Nephron (organoid): Measurements from ENCODE around the gene MCM3.
A peak's percentile ranks its signal among the peaks of the same experiment; 100 is the strongest.

Experiments
- H3K27ac Mint-ChIP-seq, 3 experiments: 2 replicates each; pipeline ENCODE4 v1.8.0; 2020; ENCODE audit warnings: mixed read lengths in 3 of 3, mild to moderate bottlenecking in 2 of 3, moderate library complexity in 1 of 3
- H3K27me3 Mint-ChIP-seq: 2 replicates; pipeline ENCODE4 v1.8.0; 2021; ENCODE audit warnings: low read depth, mild to moderate bottlenecking, moderate library complexity, mixed read lengths
- H3K36me3 Mint-ChIP-seq: 2 replicates; pipeline ENCODE4 v1.8.0; 2020; ENCODE audit warnings: low read depth, mixed read lengths
- H3K4me1 Mint-ChIP-seq: 2 replicates; pipeline ENCODE4 v1.8.0; 2020; ENCODE audit warnings: mixed read lengths
- H3K4me3 Mint-ChIP-seq, 3 experiments: 2 replicates each; pipeline ENCODE4 v1.8.0; 2020; ENCODE audit warnings: mild to moderate bottlenecking in 3 of 3, mixed read lengths in 3 of 3, moderate library complexity in 2 of 3
- H3K9me3 Mint-ChIP-seq: 2 replicates; pipeline ENCODE4 v1.8.0; 2020; ENCODE audit warnings: mixed read lengths
- TF ChIP-seq, protein P1 (sequence below), 3 experiments: fragments of 200-600 bp; sonication (generic); IDR thresholded peaks; one replicate each; pipeline ENCODE4 v1.5.0; 2021; ENCODE audit warnings: antibody characterized with exemption in 3 of 3; ENCODE audit not compliant: unreplicated experiment in 3 of 3

Gene MCM3

DNA sequence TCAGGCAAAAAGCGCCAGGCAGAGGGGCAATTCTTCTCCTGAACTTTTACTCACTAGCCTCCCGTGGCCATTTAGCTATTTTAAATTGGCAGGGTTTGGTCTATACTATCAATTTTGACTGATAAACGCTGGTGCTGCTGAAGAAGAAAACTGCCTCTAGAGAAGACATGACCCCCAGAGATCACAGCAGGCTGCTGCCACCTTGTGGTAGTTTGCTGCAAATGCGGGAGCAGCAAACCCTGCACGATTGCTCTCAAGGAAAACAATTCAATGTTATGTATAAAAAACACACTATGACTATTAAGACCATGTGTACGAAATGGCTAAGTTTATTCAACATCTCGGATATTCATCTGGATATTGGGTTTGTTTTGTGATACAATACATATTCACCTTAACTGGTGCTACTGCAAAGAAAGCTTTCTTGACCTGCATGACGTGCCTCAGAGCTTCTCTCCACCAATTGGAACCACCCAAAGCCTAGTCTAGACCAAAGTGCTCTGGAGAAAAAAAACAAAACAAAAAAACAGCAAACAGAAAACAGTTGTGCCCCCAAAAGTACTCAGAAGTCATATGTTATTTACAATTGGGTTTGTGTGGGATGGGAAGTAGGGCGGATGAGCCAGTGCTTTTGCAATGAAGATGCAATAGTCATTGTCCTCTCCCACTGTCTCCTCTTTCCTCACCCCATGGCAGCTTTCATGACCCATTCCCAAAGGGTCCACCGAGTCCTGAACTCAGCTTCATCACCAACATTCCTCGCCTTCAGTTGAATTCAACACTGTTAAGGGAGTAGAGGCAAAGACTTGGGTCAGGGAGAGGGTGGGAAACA is 20.6 kb downstream of the MCM3 start:
- H3K4me1 Mint-ChIP-seq = no peaks in the 10 kb centered on the region

DNA sequence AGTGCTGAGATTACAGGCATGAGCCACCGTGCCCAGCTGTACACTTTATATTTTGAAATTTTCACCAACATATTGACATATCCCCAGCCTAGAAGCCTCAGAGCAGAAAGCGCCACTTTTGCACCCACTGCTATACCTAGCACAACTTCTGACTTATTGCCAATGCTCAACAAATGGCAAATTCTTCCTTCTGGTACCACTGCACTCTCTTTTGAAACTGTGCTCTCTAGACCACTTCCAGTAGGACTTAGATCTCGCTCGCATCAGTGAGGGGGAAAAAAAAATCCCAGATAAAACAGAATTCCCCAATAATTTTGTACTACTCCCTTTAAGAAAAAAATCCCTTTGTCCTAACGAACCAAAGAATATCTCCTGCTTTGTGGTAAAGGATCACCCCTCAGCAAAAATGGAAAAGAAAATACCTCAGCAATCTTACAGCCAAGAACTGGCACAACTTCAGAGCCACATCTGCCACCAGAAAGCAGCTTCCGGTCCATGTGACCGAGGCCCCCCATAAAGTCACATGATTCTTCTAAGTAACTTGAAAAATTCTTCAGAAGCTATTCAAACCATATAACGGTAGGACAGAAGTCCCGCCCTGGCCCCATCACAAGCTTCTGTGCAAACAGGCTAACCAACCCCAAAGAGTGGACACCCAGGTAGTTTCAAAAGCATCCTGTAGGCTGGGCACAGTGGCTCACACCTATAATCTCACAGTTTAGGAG is 21.8 kb downstream of the MCM3 start:
- Mint-ChIP-seq H3K36me3 (peaks cover 50% of the 10 kb centered on the region), H3K27ac (no peak overlapping the region), H3K4me3 (no peak overlapping the region), H3K27me3 (no peaks in the 10 kb centered on the region), H3K9me3 (no peaks in the 10 kb centered on the region), H3K4me1 (no peaks in the 10 kb centered on the region)
- TF ChIP-seq, protein P1, sequence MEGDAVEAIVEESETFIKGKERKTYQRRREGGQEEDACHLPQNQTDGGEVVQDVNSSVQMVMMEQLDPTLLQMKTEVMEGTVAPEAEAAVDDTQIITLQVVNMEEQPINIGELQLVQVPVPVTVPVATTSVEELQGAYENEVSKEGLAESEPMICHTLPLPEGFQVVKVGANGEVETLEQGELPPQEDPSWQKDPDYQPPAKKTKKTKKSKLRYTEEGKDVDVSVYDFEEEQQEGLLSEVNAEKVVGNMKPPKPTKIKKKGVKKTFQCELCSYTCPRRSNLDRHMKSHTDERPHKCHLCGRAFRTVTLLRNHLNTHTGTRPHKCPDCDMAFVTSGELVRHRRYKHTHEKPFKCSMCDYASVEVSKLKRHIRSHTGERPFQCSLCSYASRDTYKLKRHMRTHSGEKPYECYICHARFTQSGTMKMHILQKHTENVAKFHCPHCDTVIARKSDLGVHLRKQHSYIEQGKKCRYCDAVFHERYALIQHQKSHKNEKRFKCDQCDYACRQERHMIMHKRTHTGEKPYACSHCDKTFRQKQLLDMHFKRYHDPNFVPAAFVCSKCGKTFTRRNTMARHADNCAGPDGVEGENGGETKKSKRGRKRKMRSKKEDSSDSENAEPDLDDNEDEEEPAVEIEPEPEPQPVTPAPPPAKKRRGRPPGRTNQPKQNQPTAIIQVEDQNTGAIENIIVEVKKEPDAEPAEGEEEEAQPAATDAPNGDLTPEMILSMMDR (IDR thresholded peaks at IDR 0.05; ENCODE audit: unreplicated experiment in 3 of 3) = no peak

More for the DNA sequence above, 20.6 kb downstream of the MCM3 start:
- Mint-ChIP-seq H3K9me3 (no peaks in the 10 kb centered on the region), H3K27ac (peak overlapping the region in 2 of 3 experiments; percentile 13 to 23), H3K36me3 (peaks cover 61% of the 10 kb centered on the region), H3K4me3 (no peak overlapping the region), H3K27me3 (no peaks in the 10 kb centered on the region)
- TF ChIP-seq, protein P1 (IDR thresholded peaks at IDR 0.05; ENCODE audit: unreplicated experiment in 3 of 3) = peak; percentile 93 to 97 (median 93)

DNA sequence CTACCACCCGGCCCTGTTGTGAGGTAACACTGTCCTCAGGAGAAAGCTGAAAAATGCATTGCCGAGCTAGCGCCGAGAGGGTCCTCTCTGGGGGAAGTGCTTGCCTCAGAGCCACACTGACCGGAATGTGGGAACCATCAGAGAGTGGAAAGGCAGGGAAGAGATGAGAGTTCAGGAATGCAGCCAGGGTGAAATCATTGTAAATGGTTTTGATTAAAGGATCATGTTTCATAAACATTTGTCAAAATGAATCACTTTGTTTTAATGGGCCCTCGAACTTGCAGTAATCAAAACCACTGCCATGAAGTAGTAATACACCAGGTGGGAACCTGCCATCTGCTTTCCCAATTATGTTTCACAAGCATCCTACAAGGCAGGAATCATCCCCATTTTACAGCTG is 23.3 kb downstream of the MCM3 start:
- Mint-ChIP-seq H3K27me3 (no peaks in the 10 kb centered on the region), H3K4me1 (no peaks in the 10 kb centered on the region), H3K9me3 (no peaks in the 10 kb centered on the region), H3K4me3 (no peak overlapping the region), H3K36me3 (peaks cover 34% of the 10 kb centered on the region), H3K27ac (peak overlapping the region in 2 of 3 experiments; percentile 10 to 70)
- TF ChIP-seq, protein P1 (IDR thresholded peaks at IDR 0.05; ENCODE audit: unreplicated experiment in 3 of 3) = no peak

DNA sequence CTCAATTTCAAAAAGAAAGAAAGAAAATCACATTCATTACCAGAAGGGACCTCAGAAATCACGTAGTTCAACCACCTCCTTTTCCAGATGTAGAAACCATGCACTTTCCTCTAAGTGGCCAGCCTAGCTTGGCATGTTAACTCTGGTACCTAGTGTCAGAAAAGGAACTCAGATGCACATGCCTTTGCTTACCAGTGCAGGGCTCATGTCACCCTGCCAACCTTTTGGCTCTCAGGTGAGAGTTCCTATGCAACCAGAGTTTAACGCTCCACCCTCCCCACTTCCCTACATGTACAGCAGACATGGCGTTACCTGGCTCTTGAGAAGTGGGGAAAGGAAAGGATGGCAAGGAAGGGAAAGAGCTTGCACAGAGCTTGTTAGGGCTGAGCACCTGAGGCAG is 23.9 kb downstream of the MCM3 start:
- Mint-ChIP-seq H3K4me1 (no peaks in the 10 kb centered on the region), H3K36me3 (peaks cover 31% of the 10 kb centered on the region), H3K27me3 (no peaks in the 10 kb centered on the region), H3K27ac (peak overlapping the region in 1 of 3 experiments; percentile 70), H3K4me3 (no peak overlapping the region), H3K9me3 (no peaks in the 10 kb centered on the region)
- TF ChIP-seq, protein P1 (IDR thresholded peaks at IDR 0.05; ENCODE audit: unreplicated experiment in 3 of 3) = no peak

DNA sequence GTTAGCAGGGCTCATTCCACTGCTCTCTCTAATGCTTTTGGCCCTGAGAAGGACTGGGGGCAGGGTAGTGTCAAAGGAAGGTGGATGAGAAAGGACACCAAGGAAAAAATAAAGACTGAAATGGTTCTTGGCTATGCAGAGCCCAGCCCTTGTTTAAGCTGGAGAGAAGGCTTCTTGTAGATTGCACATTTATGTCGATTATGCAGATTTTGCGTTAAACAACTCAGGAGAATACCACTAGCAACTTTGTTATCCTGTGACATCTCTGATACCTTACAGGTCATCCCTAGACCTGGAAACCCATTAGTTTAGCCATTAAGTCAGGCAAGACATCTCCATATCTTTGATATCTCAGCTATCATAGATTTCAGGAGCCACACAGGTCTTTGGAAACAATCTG is 29.1 kb downstream of the MCM3 start:
- TF ChIP-seq, protein P1 (IDR thresholded peaks at IDR 0.05; ENCODE audit: unreplicated experiment in 3 of 3) = no peak
- H3K4me3 Mint-ChIP-seq = no peak overlapping the region

More for the DNA sequence above, 29.1 kb downstream of the MCM3 start:
- H3K36me3 Mint-ChIP-seq = no peaks in the 10 kb centered on the region
- H3K4me1 Mint-ChIP-seq = no peaks in the 10 kb centered on the region
- no peaks in the 10 kb centered on the region for H3K9me3 Mint-ChIP-seq
- H3K27me3 Mint-ChIP-seq = no peaks in the 10 kb centered on the region
- no peak overlapping the region for H3K27ac Mint-ChIP-seq
